IPS DF 6.9 (cell line): ENCODE data around the gene LIN28B.
A peak's percentile ranks its signal among the peaks of the same experiment; 100 is the strongest.
"Not testable (repeated sequence)": the region's sequence is repeated elsewhere in the genome, so short reads cannot be mapped to it uniquely, and the experiment has no call there.

Experiments used
- DNase-seq: peaks from one replicate; pipeline ENCODE4 v3.0.0-alpha.2; 2013; ENCODE audit warnings: low read depth, low spot score
- H3K27ac ChIP-seq: one replicate; pipeline ENCODE4 v1.5.1; 2013; ENCODE audit warnings: low read length, control low read depth
- H3K27me3 ChIP-seq: 2 replicates; pipeline ENCODE4 v1.6.1; 2013; ENCODE audit warnings: mild to moderate bottlenecking, low read length; ENCODE audit not compliant: control insufficient read depth, insufficient read depth
- H3K36me3 ChIP-seq: 2 replicates; pipeline ENCODE4 v1.6.1; 2013; ENCODE audit warnings: low read length; ENCODE audit not compliant: control insufficient read depth, insufficient read depth
- H3K4me1 ChIP-seq: 2 replicates; pipeline ENCODE4 v1.6.1; 2013; ENCODE audit warnings: low read length; ENCODE audit not compliant: control insufficient read depth, insufficient read depth
- H3K4me3 ChIP-seq: 2 replicates; pipeline ENCODE4 v1.5.1; 2013; ENCODE audit warnings: mild to moderate bottlenecking, low read length
- H3K9me3 ChIP-seq: 2 replicates; pipeline ENCODE4 v1.6.1; 2013; ENCODE audit warnings: low read length, inconsistent platforms; ENCODE audit not compliant: control insufficient read depth, insufficient read depth
- WGBS: extraction: QIAGEN DNeasy Blood & Tissue Kit; methylation state at CpG from one replicate; pipeline ENCODE4 v1.1.7; 2013; ENCODE audit warnings: mixed read lengths, missing lambda C conversion rate; ENCODE audit not compliant: insufficient read length, insufficient coverage; 5-methylcytosine and 5-hydroxymethylcytosine counted together

LIN28B gene

GRCh38 chr6:104940893-104941728 is 15.8 kb upstream of the LIN28B start:
- Histone ChIP-seq H3K36me3 (no peaks in the 10 kb centered on the region), H3K27me3 (no peaks in the 10 kb centered on the region), H3K9me3 (no peaks in the 10 kb centered on the region), H3K27ac (no peak overlapping the region), H3K4me3 (peak overlapping the region; percentile 52; the same call in 1 of the 2 replicates), H3K4me1 (no peaks in the 10 kb centered on the region)
- no peak for DNase-seq
- WGBS: no CpG with 5 or more reads among the region's 104 CpGs

DNA sequence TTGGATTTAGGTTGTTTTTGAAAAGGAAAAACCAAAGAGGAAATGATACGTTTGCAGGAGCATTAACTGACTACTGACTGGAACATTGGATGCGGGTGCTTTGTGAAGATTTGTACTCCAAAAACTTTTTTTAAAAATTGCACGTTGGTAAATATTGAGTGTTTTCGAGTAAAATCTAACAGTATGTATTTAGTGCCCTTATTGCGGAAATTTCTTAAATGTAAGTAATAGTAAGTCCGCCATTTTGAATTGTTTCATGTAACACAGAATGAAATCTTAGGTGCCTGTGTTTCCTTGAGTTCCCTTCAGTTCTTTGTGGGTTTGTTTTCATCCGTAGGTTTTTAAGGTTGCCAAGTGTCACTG is 15.2 kb upstream of the LIN28B start:
- Histone ChIP-seq H3K4me3 (peak overlapping the region; percentile 52; the same call in 1 of the 2 replicates), H3K9me3 (no peaks in the 10 kb centered on the region), H3K36me3 (no peaks in the 10 kb centered on the region), H3K27me3 (no peaks in the 10 kb centered on the region), H3K4me1 (no peaks in the 10 kb centered on the region), H3K27ac (no peak overlapping the region)
- no peak for DNase-seq
- WGBS: no CpG with 5 or more reads among the region's 7 CpGs

DNA sequence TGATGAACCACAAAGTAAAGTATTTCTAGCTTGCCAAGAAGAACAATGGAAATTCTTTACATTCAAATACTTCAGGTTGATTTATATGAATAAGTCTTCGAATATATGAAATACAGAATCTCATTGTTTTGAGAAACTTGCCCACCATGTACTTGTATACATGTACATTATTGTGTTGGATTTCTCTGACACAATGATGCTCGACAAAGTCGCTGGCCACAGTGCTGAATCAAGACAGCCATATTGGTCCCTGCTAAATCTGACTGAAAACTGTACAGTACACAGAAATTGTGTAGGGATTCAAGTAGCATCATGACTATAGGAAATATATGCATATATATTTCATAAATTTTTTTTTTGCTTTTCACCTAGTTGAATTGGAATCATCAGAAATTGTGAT is 13.1 kb upstream of the LIN28B start:
- Histone ChIP-seq H3K36me3 (no peaks in the 10 kb centered on the region), H3K9me3 (no peaks in the 10 kb centered on the region), H3K27me3 (no peaks in the 10 kb centered on the region), H3K4me1 (no peaks in the 10 kb centered on the region), H3K27ac (no peak overlapping the region), H3K4me3 (no peak overlapping the region)
- no peak for DNase-seq
- no CpG with 5 or more reads among the region's 3 CpGs for WGBS

DNA sequence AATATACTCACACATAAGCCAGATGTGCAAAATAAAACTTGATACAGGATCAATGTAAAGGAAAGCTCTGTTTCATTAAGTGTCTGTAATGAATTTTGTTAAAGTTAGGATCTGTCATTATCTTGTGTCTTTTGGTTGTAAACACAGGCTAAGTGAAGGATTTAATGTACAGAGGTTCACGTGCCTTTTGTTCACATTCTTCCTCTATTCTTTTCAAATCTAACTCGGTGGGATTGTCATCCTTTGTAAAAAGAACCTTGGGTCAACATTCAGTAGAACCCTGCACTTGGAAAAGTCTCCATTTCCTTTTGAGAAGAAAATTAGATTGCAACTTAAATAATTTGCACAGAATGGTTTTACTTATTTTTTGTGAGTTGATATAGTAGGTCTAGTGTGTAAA is 7.7 kb upstream of the LIN28B start:
- WGBS: no CpG with 5 or more reads among the region's 2 CpGs

GRCh38 chr6:104951677-104952076 is 5.2 kb upstream of the LIN28B start:
- no peaks in the 10 kb centered on the region for H3K36me3 ChIP-seq
- no peaks in the 10 kb centered on the region for H3K4me1 ChIP-seq
- no peak overlapping the region for H3K27ac ChIP-seq
- no CpG with 5 or more reads among the region's 1 CpG for WGBS
- no peak overlapping the region for H3K4me3 ChIP-seq
- DNase-seq: no peak
- H3K9me3 ChIP-seq: no peaks in the 10 kb centered on the region
- H3K27me3 ChIP-seq: no peaks in the 10 kb centered on the region

More for the DNA sequence above, 7.7 kb upstream of the LIN28B start:
- no peaks in the 10 kb centered on the region for H3K27me3 ChIP-seq
- DNase-seq: no peak
- H3K4me1 ChIP-seq: no peaks in the 10 kb centered on the region
- no peaks in the 10 kb centered on the region for H3K9me3 ChIP-seq
- H3K4me3 ChIP-seq: no peak overlapping the region
- no peaks in the 10 kb centered on the region for H3K36me3 ChIP-seq
- no peak overlapping the region for H3K27ac ChIP-seq

- Histone ChIP-seq H3K4me1 (no peaks in the 10 kb centered on the region), H3K27me3 (no peaks in the 10 kb centered on the region), H3K36me3 (no peaks in the 10 kb centered on the region), H3K9me3 (no peaks in the 10 kb centered on the region), H3K27ac (peak overlapping the region; percentile 14), H3K4me3 (peak overlapping the region; percentile 30; the same call in 1 of the 2 replicates)
- no peak for DNase-seq
- WGBS: no CpG with 5 or more reads among the region's 33 CpGs
These were observed 4.0 kb upstream of the LIN28B start for GRCh38 chr6:104952911-104953399.

DNA sequence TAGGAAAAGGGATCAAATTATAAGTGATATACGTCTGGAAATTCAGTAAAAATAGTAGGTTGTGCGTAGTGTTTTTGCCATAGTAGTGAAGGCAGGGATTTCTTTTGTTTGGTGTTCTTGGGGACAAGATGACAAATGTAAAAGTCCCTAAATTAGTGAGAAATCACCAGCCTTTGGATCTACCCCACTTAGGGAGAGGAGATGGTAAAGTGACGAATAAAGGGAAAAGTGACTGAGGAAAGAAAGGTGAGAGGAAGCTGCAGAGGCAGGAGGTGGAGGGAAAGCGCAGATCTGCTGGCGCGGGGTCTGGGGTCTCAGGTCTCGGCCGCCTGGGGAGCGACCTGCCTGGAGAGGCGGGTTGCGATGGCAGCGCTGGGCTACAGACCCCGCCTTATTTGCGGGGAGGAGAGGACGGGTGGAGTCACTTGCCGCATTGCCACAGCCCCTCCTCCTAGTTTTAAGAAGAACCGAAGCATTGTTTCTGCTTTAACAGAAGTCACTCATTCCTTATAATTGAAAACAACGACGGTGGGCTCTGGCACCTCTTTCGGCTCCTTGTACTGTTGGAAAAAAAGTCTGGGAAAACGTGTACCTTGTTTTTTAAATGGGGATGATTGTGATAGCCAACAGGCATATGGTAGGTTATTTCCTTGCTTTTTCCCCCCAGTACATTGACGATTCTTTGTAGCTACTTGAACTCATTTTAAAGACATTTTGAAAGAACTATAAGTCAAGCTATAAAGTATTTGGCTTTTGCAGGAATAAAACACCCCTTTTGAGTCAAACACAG is 3.3 kb upstream of the LIN28B start:
- peak overlapping the region; percentile 14 for H3K27ac ChIP-seq

GRCh38 chr6:104954190-104954797 is 2.6 kb upstream of the LIN28B start:
- no peaks in the 10 kb centered on the region for H3K9me3 ChIP-seq
- no peaks in the 10 kb centered on the region for H3K36me3 ChIP-seq
- WGBS: no CpG with 5 or more reads among the region's 4 CpGs
- H3K27ac ChIP-seq: no peak overlapping the region
- no peaks in the 10 kb centered on the region for H3K27me3 ChIP-seq
- H3K4me3 ChIP-seq: peak overlapping the region; percentile 19; the same call in 1 of the 2 replicates
- H3K4me1 ChIP-seq: no peaks in the 10 kb centered on the region
- no peak for DNase-seq

More for the DNA sequence above, 3.3 kb upstream of the LIN28B start:
- WGBS: no CpG with 5 or more reads among the region's 22 CpGs
- H3K36me3 ChIP-seq, H3K27me3 ChIP-seq, H3K4me1 ChIP-seq, H3K9me3 ChIP-seq, DNase-seq: not testable (repeated sequence)
- peak overlapping the region; percentile 30; the same call in 1 of the 2 replicates for H3K4me3 ChIP-seq

DNA sequence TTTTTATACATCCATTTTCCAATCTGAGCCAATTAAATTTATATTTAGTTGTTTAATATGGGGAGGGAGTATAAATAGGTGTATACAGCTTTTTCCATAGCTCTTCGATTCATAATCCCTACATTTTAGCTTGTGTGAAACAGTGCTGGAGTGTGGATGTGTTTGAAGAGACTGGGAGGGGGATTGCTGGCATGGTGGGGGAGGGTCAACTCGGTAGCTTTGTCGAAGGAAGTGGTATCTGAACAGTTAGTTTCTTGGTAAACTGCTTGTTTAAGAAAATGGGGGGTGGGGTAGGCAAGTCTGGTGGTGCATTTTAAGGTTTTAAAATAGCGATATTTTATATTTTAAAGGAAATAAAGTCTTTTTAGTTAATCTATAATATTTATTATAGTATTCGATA is 1.4 kb upstream of the LIN28B start:
- no peaks in the 10 kb centered on the region for H3K27me3 ChIP-seq
- no CpG with 5 or more reads among the region's 5 CpGs for WGBS
- H3K9me3 ChIP-seq: no peaks in the 10 kb centered on the region
- no peak overlapping the region for H3K27ac ChIP-seq
- H3K4me3 ChIP-seq: no peak overlapping the region
- H3K36me3 ChIP-seq: no peaks in the 10 kb centered on the region
- no peak for DNase-seq
- H3K4me1 ChIP-seq: no peaks in the 10 kb centered on the region
